HT-29 (cell line): Measurements from ENCODE around the gene SIRPB2. TPM values are rescaled to one million over a fixed set of nuclear protein-coding genes. Genes with fewer than 3 reads are reported as not detected.

Source experiments
- DNase-seq: peaks from one replicate; pipeline ENCODE4 v3.0.0-alpha.2; 2015; ENCODE audit warnings: low spot score
- total RNA-seq: library from RNA; depleted of rRNA; stranded (reverse); fragments of >200 nt; shearing (Covaris generic); gene quantifications from 2 replicates; pipeline ENCODE4 v1.2.3, GENCODE V29; 2014

The SIRPB2 gene
- total RNA-seq, 1 experiment from 2014 or later = not detected

GRCh38 chr20:1471242-1471641 lies 20.0 kb downstream of the SIRPB2 start:
- no peak for DNase-seq

DNA sequence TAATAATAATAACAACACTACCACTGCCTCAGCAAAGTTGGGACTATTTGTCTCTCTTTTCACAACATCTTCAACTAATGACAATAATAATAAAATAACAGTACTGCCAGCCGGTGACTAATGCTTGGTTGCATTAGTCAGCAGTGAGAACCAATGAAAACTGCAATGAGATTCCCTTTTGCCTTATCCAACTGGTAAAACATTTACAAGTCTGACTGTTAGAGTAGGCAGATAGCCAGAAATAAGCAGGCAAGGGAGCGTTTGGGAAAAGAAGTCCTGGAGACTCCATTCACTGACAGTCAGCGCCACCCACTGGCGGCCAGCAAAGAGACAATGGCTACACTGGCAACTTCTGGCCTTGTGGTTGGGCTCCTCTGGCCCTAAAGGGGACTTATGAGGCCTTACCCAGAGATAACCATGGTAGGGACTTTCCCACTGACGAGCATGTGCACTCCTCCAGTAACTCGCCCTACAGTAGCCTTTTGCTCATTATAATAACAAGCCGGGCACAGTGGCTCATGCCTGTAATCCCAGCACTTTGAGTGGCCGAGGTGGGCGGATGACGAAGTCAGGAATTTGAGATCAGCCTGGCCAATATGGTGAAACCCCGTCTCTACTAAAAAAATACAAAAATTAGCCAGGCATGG lies 21.2 kb downstream of the SIRPB2 start:
- peak; percentile 97 for DNase-seq

GRCh38 chr20:1469306-1469905 lies 21.8 kb downstream of the SIRPB2 start:
- no peak for DNase-seq

DNA sequence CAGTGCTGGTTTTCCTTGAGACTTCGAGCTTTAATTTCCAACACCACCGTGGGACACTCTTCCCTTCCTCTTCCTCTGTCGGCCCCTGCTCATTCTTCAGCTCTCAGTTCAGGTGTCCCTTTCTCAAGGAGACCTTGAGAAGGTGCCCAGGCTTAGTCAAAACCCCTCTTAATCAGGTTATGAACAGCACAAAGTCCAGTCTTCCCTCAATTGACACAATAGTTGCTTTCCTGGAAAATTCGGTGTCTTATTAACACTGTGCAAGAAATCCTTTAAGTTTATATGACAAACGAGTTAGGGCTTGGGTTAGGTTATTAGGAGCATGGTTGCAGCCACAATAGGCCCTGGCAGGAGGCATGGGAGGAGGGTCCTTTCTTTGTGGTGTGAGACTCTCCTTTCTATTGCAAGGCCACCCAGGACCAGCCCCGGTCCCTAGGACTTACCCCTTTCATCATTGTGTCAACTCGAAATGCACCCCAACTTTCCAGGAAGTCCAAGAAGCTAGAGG lies 23.0 kb downstream of the SIRPB2 start:
- DNase-seq = no peak

GRCh38 chr20:1467355-1468116 lies 23.7 kb downstream of the SIRPB2 start:
- DNase-seq = peak; percentile 74

- no peak for DNase-seq
These were observed 24.2 kb downstream of the SIRPB2 start for GRCh38 chr20:1467082-1467354.

DNA sequence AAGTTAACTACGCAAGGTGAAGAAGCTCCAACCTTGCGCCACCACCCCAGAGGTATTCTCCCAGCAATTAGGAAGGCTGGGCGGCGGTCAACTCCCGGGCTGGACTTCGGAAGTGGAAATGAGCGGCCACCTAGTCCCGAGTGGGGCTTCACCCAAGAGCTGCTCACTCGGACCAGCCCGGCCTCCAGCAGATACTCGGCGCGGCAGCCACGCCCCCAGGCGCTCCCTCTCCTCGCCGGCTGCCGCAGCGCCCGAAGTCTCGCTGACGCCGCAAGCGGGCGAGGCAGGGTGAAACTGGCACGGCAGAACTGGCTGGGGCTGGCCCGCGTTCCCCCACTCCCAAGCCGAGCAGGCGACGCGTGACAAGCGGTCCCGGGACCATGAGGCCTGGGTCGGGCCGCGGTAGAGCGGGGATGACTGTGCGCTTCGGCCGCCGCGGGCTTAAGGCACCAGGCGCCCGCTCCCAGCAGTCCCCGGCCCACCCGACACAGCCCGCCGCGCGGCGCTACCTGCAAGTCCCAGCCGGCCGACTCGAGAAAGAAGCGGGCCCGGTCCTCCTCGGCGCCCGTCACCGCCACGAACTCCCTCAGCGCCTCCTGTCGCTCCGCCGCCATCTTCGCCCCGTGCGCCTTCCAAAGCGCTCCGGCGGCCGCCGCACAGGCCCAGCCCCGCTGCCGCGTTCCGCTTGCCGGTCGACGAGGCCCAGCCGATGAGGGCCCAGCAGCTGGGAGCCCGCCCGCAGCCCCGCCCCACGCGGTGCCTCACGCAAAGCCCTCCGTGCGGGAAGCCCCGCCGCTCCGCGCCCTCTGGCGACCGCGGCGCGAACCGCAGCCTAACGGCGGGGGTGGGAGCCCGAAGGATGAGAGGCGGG lies 24.8 kb downstream of the SIRPB2 start, which contains the start of gene NSFL1C:
NSFL1C (minus strand) TSS at position 639 of the 871 bp plus-strand sequence; CDS start at position 614, 25 bp downstream.
- peak; percentile 95 for DNase-seq

DNA sequence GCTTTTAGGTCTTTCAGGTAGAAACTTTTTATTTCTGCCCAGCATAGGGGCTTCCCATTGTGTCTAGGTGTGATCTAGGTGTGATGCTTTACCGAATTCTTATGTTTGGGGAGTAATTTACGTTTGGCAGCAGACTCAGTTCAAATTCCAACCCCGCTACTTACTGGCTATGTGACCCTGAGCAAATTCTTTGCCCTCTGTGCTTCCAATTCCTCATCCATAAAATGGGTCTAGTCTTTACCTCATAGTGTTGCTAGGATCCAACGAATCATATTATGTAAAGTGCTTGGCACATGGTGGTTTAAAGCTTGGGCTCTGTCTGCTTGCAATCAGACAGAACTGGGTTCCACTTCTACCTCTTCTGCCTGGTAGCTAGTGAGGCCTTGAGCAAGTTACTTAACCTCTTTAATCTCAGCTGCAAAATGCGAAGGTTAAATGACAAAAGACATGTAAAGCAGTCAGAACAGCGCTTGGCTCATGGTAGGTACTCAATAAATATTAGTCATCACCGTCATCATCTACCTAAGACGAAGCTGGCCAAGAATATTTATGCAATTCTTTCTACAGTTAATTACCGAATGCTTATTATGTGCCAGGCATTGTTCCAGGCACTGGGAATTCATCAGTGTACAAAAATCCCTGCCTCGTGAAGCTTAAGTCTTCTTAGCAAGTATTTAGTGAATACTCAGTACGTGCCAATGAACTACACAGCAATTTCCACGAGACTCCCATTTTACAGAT lies 25.6 kb downstream of the SIRPB2 start:
- peak; percentile 6 for DNase-seq

GRCh38 chr20:1463971-1464570 lies 27.1 kb downstream of the SIRPB2 start:
- DNase-seq = no peak

DNA sequence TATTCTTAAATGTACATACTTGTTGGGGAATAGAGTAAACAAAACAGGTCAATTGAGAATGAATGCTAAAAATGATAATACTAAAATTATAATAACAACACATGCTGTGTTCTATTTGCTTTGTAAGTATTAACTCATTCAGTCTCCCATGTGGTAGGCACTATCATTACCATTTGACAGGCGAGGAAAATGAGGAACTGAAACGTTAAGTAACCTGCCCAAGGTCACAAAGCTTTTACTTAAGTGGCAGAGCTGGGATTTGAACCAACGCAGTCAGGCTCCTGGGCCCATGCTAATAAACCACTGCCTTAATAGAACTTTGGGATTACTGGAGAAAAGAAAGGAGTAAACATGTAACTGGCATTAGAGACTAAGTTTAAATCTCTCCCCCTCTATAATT lies 28.4 kb downstream of the SIRPB2 start:
- DNase-seq = no peak

DNA sequence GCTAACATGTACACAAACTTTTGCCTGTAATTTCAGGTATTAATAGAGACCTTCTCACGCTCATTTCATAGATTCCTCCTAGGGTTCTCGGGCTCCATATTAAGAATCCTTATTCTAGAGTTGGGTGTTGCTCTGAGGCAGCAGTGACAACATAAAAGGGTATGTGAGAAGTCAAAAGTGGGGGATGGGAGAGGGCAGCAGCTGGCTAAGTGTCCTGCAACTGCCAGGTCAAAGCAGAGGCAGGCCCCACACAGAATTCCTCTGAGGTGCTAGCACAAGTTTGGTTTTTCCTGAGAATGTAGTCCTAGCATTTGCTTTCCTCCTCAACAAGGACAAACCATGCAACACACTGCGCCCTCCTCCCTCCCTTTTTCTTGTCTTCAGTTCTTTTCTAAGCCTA lies 29.2 kb downstream of the SIRPB2 start:
- no peak for DNase-seq

DNA sequence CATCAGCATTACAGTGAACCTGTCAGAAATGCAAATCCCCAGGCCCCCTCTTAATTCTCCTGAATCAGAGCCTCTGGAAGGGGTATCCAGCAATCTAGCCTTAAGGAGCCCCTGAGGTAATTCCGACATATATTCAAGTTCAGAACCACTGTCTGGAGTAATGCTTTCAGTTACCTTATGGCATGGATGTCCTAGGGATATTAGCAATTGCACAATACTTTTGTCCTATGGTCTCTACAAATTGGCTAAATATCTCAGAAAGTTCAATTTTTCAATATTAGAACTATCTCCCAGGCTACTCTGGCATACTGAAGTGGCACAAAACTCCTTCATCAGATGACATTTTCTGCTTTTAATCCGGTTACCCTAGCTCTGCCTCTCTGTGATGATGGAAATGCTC lies 30.9 kb downstream of the SIRPB2 start:
- no peak for DNase-seq

DNA sequence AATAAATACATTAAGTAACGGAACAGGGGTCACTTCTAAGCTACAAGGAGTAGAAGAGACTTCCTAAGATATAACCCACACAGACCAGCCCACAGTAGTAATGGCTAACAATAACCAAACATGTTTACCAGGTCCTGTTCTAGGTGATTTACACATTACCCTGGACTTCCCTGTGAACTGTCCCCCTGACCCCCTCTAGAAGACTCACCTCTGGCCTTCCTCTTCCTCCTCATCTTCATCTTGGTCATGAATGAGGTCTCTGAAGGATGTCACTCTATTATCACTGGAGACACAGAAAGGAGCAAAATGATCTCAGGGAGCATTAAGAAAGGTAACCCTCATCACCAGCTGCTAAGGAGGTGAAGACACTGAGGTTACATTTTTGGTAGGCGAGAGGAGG lies 33.2 kb downstream of the SIRPB2 start:
- DNase-seq = no peak

- DNase-seq = no peak
These were observed 34.9 kb downstream of the SIRPB2 start for GRCh38 chr20:1456300-1456699.

- DNase-seq = no peak
These were observed 40.2 kb downstream of the SIRPB2 start for GRCh38 chr20:1450926-1451491.

DNA sequence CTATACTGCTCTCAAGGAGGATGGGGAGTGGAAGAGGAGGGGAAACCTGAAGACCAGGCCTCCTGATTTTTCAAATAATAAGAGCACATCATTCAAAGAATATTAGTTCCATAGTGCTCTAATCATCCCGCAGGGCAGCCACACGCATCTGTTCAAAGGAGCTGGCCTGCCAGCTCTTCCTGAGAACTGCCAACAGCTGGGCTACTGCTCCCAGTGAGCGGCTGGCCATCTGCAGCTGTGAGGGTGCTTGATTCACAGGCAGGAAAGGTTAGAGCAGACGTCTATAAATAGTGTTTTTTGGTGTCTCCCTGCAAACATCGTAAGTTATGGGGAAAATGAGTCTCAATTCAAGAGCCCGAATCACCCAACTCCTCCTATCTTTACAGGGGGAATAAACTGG lies 41.9 kb downstream of the SIRPB2 start:
- no peak for DNase-seq

GRCh38 chr20:1448081-1448620 lies 43.1 kb downstream of the SIRPB2 start:
- DNase-seq = no peak

GRCh38 chr20:1446536-1446935 lies 44.7 kb downstream of the SIRPB2 start:
- no peak for DNase-seq

DNA sequence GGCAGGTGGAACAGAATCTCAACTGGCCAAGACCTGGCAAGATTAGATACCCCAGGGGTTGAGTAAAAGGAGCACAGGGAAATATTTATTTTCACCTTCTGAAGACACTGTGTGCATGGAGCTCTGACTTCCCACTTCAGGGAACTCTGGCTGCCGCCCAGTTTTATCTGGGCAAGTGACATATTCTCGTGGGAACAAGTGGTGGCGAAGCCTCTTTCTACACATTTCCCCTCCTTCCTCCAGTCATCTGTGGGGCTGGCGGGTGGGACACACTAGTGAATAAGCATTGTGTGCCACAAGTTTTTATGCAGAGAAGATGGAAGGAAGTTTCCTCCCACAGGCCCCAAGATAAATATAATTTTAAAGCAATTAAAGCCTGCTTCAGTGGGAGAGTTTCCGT lies 48.1 kb downstream of the SIRPB2 start:
- no peak for DNase-seq

- DNase-seq = no peak
These were observed 48.9 kb downstream of the SIRPB2 start for GRCh38 chr20:1442304-1442703.
